ENCODE measurements around the gene DPRX.

DPRX gene

DNA sequence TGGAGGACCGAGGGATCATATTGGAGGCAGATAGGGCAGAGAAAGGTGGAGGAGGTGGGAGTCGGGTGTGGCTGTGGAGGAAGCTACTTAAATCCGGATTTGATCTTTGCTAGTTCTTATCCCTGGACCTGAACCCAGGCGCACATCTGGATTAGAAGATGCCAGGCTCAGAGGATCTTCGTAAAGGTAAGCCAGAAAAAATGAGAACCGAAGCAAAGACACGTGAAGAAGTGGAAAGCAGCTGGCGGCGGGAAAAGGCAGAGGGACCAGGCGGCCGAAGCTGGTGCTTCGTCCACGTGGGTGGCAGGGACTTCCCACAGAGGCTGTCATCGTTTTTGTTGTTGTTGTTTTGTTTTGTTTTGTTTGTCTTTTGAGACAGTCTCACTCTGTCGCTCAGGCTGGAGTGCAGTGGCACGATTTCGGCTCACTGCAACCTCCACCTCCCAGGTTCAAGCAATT, at the start of gene DPRX:
Gene DPRX, plus strand, starts transcription at position 51 of the 459 bp plus-strand sequence. Its CDS starts 108 bp downstream, at position 159.
- DNase-seq = no peak
- intact Hi-C loops (cut with DNase I) = no loop called here

- intact Hi-C loops (cut with DNase I) = no loop called here
- no peak for DNase-seq
These were observed 48.6 kb upstream of the DPRX start for GRCh38 chr19:53583181-53583580.

GRCh38 chr19:53586277-53586691, 45.5 kb upstream of the DPRX start:
- no peak for DNase-seq
- intact Hi-C loops (cut with DNase I) = no loop called here

GRCh38 chr19:53594811-53595509, 36.8 kb upstream of the DPRX start:
- DNase-seq = no peak
- intact Hi-C loops (cut with DNase I) = no loop called here

DNA sequence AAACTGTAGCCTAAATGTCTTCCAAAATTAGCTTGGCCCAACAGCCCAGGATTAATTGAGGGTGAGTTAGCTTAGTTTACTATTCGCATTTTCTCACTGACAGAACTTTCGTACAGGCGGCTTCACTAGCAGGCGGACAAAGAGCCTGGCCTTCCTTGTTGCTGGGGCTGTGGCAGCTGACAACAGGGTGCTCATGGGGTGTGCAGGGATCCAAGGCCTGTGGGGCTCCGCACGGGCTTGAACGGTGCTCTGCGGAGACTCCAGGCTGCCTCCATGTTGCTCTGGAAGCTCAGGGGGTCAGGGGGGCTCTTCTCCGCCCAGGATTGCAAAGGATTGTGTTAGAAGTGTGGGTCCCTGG, 36.3 kb upstream of the DPRX start:
- no peak for DNase-seq
- intact Hi-C loops (cut with DNase I) = no loop called here

DNA sequence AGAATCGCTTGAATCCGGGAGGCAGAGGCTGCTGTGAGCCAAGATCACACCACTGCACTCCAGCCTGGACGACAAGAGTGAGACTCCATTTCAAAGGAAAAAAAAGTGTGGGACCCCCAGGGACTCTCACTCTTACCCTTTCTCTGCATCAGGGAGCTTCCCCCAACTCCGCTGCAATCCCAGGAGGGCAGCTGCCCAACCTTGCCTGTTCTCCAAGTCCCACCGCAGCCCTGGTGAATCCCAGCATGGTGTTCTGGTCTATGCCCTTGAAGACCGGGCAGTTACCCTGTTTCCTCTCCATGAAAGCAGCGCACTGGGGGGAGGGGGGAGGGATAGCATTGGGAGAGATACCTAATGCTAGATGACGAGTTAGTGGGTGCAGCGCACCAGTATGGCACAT, 35.7 kb upstream of the DPRX start:
- no peak for DNase-seq
- intact Hi-C loops (cut with DNase I) = no loop called here

GRCh38 chr19:53597023-53597422, 34.8 kb upstream of the DPRX start:
- intact Hi-C loops (cut with DNase I) = no loop called here

GRCh38 chr19:53598361-53598760, 33.4 kb upstream of the DPRX start:
- intact Hi-C loops (cut with DNase I) = no loop called here
- DNase-seq = no peak

More at GRCh38 chr19:53597023-53597422, 34.8 kb upstream of the DPRX start:
- no peak for DNase-seq

DNA sequence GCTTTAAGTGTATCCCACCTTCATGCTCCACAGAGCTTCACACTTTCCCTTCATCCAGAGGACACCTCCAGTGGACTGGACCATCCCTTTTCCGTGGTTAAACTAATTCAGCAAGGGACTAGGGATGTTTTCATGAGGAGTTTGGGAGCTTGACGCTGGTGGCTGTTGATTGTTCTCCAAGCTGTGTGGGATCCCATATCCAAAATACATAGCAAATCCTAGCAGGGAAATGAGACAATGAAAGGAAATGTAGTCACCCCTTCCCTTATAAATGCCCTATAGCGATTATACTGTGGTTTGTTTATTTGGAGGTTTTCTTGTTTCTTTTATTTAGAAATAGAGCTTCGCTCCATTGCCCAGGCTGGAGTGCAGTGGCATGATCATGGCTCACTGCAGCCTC, 31.6 kb upstream of the DPRX start:
- intact Hi-C loops (cut with DNase I) = no loop called here
- DNase-seq = no peak

- no peak for DNase-seq
- intact Hi-C loops (cut with DNase I) = no loop called here
These were observed 25.8 kb upstream of the DPRX start for GRCh38 chr19:53606031-53606430.

GRCh38 chr19:53608381-53608780, 23.4 kb upstream of the DPRX start:
- intact Hi-C loops (cut with DNase I) = no loop called here
- DNase-seq = no peak

DNA sequence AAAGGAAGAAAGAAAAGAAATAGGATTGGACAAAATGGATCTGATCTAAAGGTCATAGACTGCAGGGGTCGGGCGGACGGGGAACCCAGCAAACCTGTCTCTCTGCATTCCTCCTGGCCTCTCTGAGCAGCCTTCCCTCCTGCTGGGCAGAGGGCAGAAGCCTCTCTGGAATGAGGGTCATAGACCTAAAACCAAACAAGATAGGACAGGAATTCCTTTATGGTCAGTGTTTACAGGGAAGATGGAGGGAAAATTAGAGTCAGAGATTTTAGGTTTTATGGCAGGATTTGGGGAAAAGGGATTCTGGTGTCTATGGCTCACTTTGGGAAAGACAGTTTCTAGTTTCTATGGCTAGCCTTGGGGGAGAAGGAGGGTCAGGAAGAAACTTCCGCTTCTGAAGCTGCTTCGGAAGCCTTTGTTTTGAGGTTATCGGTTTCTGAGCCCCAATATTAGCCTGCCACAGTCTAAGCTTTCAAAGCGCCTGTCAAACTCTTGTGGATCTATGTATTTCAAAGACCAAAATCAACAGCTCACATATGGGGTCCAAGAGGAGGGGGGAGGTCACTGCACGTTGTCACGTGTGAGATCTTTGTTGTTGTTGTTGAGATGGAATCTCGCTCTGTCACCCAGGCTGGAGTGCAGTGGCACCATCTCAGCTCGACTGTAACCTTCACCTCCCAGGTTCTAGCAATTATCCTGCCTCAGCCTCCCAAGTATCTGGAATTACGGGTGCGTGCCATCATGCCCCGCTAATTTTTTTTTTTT, 18.9 kb upstream of the DPRX start:
- intact Hi-C loops (cut with DNase I) = no loop called here
- DNase-seq = no peak

DNA sequence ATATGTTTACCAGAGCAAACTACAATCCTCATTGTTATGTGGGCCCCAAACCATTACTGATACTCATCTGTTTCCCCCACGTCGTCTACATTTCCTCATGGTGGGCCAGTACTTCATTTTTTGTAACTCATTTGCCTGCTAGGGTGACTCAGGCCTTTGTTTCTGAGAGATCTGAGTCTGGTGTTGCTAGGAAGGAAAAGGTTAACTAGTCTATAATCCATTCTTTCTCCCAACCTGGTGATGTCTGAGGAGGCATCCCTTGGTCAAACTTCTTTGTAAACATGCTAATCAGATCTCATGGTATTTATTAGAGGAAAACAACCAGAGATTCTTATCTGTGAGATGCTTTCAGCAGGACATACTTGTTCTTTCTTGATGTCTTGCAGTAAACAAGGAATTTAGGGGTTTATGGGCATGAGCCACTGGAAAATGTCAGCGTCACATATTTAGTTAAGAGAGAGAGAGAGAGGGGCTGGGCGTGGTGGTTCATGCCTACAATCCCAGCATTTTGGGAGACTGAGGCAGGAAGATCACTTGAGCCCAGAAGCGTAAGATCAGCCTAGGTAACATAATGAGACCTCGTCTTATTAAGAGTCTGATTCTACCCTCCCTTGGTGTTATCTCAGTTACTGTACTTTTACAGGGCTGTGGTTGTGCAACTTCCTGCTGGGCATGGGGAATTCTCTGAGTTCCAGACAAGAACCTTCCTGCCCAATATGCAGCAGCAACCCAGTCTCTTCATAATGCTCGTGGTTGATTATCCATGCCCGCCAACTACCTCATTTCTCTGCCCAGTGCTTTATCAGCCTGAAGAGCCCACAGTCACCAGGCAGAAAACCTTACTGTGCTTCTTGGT, 9.7 kb upstream of the DPRX start:
- no peak for DNase-seq
- intact Hi-C loops (cut with DNase I) = no loop called here

DNA sequence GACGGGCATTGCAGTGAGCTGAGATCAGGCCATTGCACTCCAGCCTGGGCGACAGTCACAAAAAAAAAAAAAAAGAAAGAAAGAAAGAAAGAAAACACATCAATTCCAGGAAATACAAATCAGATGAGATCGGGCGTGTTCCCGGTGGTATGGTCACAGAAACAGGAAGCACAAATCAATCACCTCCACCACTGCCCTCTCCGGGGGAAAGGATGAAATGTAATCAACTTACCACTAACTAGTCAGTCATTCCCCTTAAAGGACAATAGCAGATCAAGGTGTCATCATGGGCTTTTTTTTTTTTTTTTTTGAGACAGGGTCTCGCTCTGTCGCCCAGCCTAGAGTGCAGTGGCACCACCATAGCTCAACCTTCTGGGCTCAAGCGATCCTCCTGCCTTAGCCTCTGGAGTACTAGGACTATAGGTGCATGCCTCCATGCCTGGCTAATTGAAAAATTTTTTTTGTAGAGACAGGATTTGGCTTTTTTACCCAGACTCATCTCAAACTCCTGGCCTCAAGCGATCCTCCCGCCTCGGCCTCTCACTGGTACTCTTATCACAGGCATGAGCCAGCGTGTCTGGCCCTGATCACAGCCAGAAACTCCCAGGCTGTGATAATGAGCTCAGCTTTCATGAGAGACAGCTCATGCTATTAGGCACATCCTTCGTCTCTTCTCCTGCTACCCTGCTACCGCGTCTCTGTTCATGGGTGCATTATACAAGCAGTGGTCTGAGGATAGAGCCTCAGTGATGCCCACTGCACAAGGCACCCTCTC, 6.8 kb upstream of the DPRX start:
- intact Hi-C loops (cut with DNase I) = no loop called here
- DNase-seq = no peak

DNA sequence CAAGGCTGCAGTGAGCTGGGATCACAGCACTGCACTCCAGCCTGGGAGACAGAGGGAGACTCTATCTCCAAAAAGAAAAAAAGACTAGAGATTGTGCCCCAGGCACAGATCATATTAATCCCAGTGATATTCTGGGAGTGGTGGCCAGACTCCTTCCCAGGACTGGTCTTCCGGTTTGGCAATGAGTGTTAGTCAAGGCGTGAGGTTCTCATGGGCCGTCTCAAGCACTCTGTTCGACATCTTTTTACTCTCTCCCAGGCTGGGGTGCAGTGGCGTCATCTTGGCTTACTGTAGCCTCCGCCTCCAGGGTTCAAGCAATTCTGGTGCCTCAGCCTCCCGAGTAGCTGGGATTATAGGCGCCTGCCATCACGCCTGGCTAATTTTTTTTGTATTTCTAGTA, 5.3 kb upstream of the DPRX start:
- no peak for DNase-seq
- intact Hi-C loops (cut with DNase I) = no loop called here

DNA sequence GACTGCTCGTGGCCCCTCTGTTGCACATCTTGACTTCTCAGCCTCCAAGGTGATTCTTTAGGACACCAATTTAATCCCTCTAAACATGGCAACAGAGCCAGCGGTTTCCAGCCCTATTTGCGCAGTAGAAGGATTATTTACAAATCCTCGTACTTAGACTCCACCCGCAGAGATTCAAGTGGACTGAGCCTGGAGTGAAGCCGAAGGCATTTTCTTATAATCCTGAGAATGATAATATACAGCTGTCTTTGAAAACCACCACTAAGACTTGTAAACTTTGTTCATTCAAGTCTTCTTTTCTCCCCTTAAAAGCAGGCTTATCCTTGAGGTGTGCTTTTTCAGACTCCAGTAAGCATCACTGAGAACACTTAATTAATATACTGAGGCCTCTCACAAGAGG, 4.8 kb upstream of the DPRX start:
- DNase-seq = no peak
- intact Hi-C loops (cut with DNase I) = no loop called here

DNA sequence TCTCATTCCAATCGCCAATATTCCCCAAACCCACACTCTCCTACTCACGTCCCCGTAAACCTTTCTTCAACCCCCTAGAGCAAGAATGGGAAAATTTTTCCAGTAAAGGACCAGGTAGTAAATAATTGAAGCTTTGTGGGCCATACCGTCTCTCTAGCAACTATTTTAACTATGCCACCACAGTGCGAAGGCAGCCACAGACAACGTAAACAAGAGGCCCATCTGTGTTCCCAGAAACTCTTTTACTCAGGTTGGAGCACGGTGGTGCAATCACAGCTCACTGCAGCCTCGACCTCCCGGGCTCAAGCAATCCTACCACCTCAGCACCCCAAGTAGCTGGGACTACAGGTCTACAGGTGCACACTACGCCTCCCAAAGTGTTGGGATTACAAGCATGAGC, 3.0 kb downstream of the DPRX start:
- intact Hi-C loops (cut with DNase I) = no loop called here
- no peak for DNase-seq

DNA sequence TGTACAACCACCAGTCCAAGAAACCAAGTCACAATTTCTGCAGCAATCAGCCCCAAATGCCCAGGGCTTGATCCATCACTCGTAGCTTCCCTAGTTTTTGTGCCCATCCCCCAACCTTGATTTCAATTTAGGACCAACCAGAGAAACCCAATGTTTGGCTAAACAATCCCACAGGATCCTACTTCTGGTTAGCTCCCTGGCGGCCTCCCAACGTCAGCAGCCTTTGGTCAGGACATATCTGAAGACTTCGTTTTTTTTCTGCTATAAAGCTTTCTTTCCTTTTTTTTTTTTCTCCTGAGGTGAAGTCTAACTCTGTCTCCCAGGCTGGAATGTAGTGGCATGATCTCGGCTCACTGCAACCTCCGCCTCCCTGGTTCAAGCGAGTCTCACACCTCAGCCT, 7.7 kb downstream of the DPRX start:
- intact Hi-C loops (cut with DNase I) = no loop called here
- no peak for DNase-seq

DNA sequence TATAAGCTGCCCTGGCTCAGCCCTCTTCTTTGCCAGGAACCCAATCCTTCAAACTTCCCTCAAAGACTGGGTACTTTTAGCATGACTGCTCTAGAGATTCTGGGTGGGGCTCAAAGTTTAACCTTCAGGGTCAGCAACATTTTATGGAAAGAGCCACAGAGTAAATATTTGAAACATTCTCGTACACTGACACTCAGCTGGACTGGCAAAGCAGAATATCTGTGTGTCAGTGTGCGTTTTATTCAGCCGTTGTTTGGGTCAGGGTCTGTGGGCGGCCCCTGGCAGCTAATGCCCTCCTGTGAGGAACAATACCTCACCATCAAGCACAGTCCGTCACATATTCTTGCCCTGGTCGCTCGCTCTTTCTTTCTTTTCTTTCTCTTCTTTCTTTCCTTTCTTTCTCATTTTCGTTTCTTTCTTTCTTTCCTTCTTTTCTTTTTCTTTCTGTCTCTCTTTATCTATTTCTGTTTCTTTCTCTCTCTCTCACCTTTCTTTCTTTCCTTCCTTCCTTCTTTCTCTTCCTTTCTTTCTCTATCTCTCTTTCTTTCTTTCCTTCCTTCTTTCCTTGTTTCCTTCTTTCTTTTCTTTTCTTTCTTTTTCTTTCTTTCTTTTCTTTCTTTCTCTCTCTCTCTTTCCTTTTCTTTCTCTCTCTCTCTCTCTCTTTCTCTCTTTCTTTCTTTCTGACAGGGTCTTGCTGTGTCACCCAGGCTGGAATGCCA, 10.7 kb downstream of the DPRX start:
- DNase-seq = no peak
- intact Hi-C loops (cut with DNase I) = no loop called here
